H1 (cell line): ENCODE results near the gene MYOM1. TPM values are rescaled to one million over a fixed set of nuclear protein-coding genes. Genes with fewer than 3 reads are reported as not detected.

ENCODE experiments used
- CTCF ChIA-PET: fragments of 300-600 bp; sonication (Branson Sonifier 250); formaldehyde crosslinking; loops from one replicate; lab custom pipeline; 2021; ENCODE audit not compliant: partially characterized antibody; lab: Charles Lee
- POLR2A ChIA-PET: fragments of 300-600 bp; sonication (Branson Sonifier 250); formaldehyde crosslinking; loops from one replicate; lab custom pipeline; 2021; ENCODE audit warnings: inconsistent platforms; ENCODE audit not compliant: partially characterized antibody; lab: Charles Lee
- DNase-seq, 2 experiments: peaks; one replicate each; pipeline versions ENCODE4 v3.0.0 to v3.0.0-alpha.2; 2010 to 2022; ENCODE audit warnings: low spot score in 2 of 2, low read depth in 1 of 2, mixed read lengths in 1 of 2
- FAIRE-seq: peaks from 2 replicates; lab custom pipeline; 2011; peaks lifted over from hg19 to GRCh38; lab: Jason Lieb, UNC
- H2AFZ ChIP-seq: 2 replicates; pipeline ENCODE4 v1.8.1; 2012; ENCODE audit warnings: low read length, inconsistent platforms
- H2AK5ac ChIP-seq: 2 replicates; pipeline ENCODE4 v1.6.1; 2013; ENCODE audit warnings: low read depth, low read length
- H2BK120ac ChIP-seq: replicated peaks from 2 replicates; pipeline ENCODE3; 2013; ENCODE audit warnings: low read depth, low read length, inconsistent platforms
- H2BK12ac ChIP-seq: 2 replicates; pipeline ENCODE4 v1.6.1; 2013; ENCODE audit warnings: low read depth, low read length
- H2BK15ac ChIP-seq: 2 replicates; pipeline ENCODE4 v1.6.1; 2013; ENCODE audit warnings: low read length
- H2BK20ac ChIP-seq: 2 replicates; pipeline ENCODE4 v1.6.1; 2013; ENCODE audit warnings: low read length
- H2BK5ac ChIP-seq: 2 replicates; pipeline ENCODE4 v1.6.1; 2013; ENCODE audit warnings: low read depth, low read length
- H3K14ac ChIP-seq: 2 replicates; pipeline ENCODE4 v1.6.1; 2013; ENCODE audit warnings: inconsistent platforms; ENCODE audit not compliant: insufficient read length
- H3K18ac ChIP-seq: 2 replicates; pipeline ENCODE4 v1.6.1; 2013; ENCODE audit warnings: low read length; ENCODE audit errors: extremely low read depth
- H3K23ac ChIP-seq: 2 replicates; pipeline ENCODE4 v1.6.1; 2013; ENCODE audit warnings: inconsistent platforms; ENCODE audit not compliant: insufficient read length
- H3K23me2 ChIP-seq: 2 replicates; pipeline ENCODE4 v1.6.1; 2013; ENCODE audit warnings: low read depth, low read length
- H3K27ac ChIP-seq: 2 replicates; pipeline ENCODE4 v1.6.1; 2011; ENCODE audit warnings: low read depth, low read length, inconsistent platforms
- H3K27me3 ChIP-seq, 4 experiments: replicated peaks in 1 of 4; 1 replicate in 1 of 4; 2 replicates in 3 of 4; pipeline versions ENCODE4 v1.6.1 to v1.8.1; 2011 to 2013; ENCODE audit warnings: low read length in 3 of 4, mild to moderate bottlenecking in 3 of 4, inconsistent platforms in 2 of 4, mixed read lengths in 2 of 4, moderate library complexity in 1 of 4; ENCODE audit not compliant: control insufficient read depth in 3 of 4, insufficient read depth in 3 of 4; ENCODE audit errors: extremely low read depth in 1 of 4
- H3K36me3 ChIP-seq, 4 experiments: 2 replicates each; pipeline versions ENCODE4 v1.6.1 to v1.8.1; 2011 to 2013; ENCODE audit warnings: mild to moderate bottlenecking in 4 of 4, low read length in 3 of 4, moderate library complexity in 2 of 4, control low read depth in 1 of 4, inconsistent platforms in 1 of 4; ENCODE audit not compliant: insufficient read depth in 4 of 4, control insufficient read depth in 2 of 4
- H3K4ac ChIP-seq: replicated peaks from 2 replicates; pipeline ENCODE3; 2013; ENCODE audit warnings: low read length, low read depth, mixed read lengths, inconsistent platforms; ENCODE audit not compliant: insufficient read length
- H3K4me1 ChIP-seq, 4 experiments: replicated peaks in 1 of 4; 1 replicate in 1 of 4; 2 replicates in 3 of 4; pipeline versions ENCODE4 v1.6.1 to v1.8.1; 2011 to 2013; ENCODE audit warnings: low read length in 3 of 4, inconsistent platforms in 2 of 4, mixed read lengths in 1 of 4; ENCODE audit not compliant: insufficient read depth in 4 of 4, control insufficient read depth in 3 of 4
- H3K4me2 ChIP-seq, 2 experiments: 2 replicates each; pipeline versions ENCODE4 v1.6.1 to v1.8.1; 2011 to 2013; ENCODE audit warnings: low read depth in 2 of 2, low read length in 2 of 2, control low read depth in 1 of 2, inconsistent platforms in 1 of 2, mild to moderate bottlenecking in 1 of 2; ENCODE audit not compliant: insufficient read depth in 1 of 2
- H3K4me3 ChIP-seq, 4 experiments: fragments of 200-600, 300-600 bp in 1 of 4; sonication (generic), shearing (Covaris generic), sonication (Bioruptor Twin) in 1 of 4; 2 replicates each; pipeline versions ENCODE4 v1.5.1 to v1.8.1; 2011 to 2016; ENCODE audit warnings: low read length in 4 of 4, low read depth in 3 of 4, control low read depth in 2 of 4, inconsistent platforms in 2 of 4, mild to moderate bottlenecking in 2 of 4, mixed read lengths in 1 of 4, moderate library complexity in 1 of 4; ENCODE audit not compliant: insufficient read depth in 2 of 4; ENCODE audit errors: extremely low read depth in 1 of 4
- H3K56ac ChIP-seq: replicated peaks from 2 replicates; pipeline ENCODE3; 2013; ENCODE audit warnings: low read depth, mild to moderate bottlenecking, mixed read lengths, low read length, inconsistent platforms; ENCODE audit not compliant: insufficient read length
- H3K79me1 ChIP-seq: 2 replicates; pipeline ENCODE4 v1.6.1; 2013; ENCODE audit warnings: low read depth, low read length, control low read depth
- H3K79me2 ChIP-seq, 2 experiments: 2 replicates each; pipeline versions ENCODE4 v1.6.1 to v1.8.1; 2012 to 2013; ENCODE audit warnings: low read length in 2 of 2, mild to moderate bottlenecking in 2 of 2, inconsistent platforms in 1 of 2; ENCODE audit not compliant: insufficient read depth in 2 of 2, control insufficient read depth in 1 of 2
- H3K9ac ChIP-seq, 4 experiments: replicated peaks in 1 of 4; 1 replicate in 1 of 4; 2 replicates in 3 of 4; pipeline versions ENCODE4 v1.6.1 to v1.8.1; 2011 to 2013; ENCODE audit warnings: low read depth in 3 of 4, low read length in 3 of 4, control low read depth in 2 of 4, mild to moderate bottlenecking in 2 of 4, moderate library complexity in 2 of 4, inconsistent platforms in 1 of 4; ENCODE audit errors: extremely low read depth in 1 of 4
- H3K9me3 ChIP-seq, 2 experiments: 2 replicates each; pipeline versions ENCODE4 v1.6.1 to v1.8.1; 2012 to 2013; ENCODE audit warnings: mild to moderate bottlenecking in 2 of 2, moderate library complexity in 2 of 2, control low read depth in 1 of 2, inconsistent platforms in 1 of 2, low read depth in 1 of 2, low read length in 1 of 2, mixed read lengths in 1 of 2; ENCODE audit not compliant: insufficient read depth in 2 of 2
- H4K20me1 ChIP-seq, 2 experiments: replicated peaks in 1 of 2; 2 replicates each; pipeline versions ENCODE3 to v1.8.1; 2011 to 2013; ENCODE audit warnings: inconsistent platforms in 2 of 2, low read length in 2 of 2, mild to moderate bottlenecking in 1 of 2; ENCODE audit not compliant: insufficient read depth in 2 of 2, control insufficient read depth in 1 of 2
- H4K5ac ChIP-seq: 2 replicates; pipeline ENCODE4 v1.6.1; 2013; ENCODE audit warnings: low read length, low read depth, mixed read lengths, inconsistent platforms; ENCODE audit not compliant: insufficient read length
- H4K8ac ChIP-seq: 2 replicates; pipeline ENCODE4 v1.8.0; 2013; ENCODE audit warnings: mild to moderate bottlenecking, moderate library complexity, low read length, inconsistent platforms; ENCODE audit not compliant: insufficient read depth; ENCODE audit errors: extremely low read depth
- H4K91ac ChIP-seq: replicated peaks from 2 replicates; pipeline ENCODE3; 2013; ENCODE audit warnings: low read length, mixed read lengths, inconsistent platforms; ENCODE audit not compliant: insufficient read length
- ATF2 ChIP-seq: IDR thresholded peaks from 2 replicates; pipeline ENCODE4 v1.6.1; 2012; ENCODE audit warnings: low read length, inconsistent platforms
- BACH1 ChIP-seq: IDR thresholded peaks from 2 replicates; pipeline ENCODE4 v1.6.1; 2012; ENCODE audit warnings: low read length, improper control_type of control experiment
- CTBP2 ChIP-seq: IDR thresholded peaks from 2 replicates; pipeline ENCODE4 v1.7.0; 2011; ENCODE audit warnings: borderline replicate concordance, mild to moderate bottlenecking, moderate library complexity, mixed read lengths, low read length; ENCODE audit not compliant: insufficient read depth, insufficient read length
- E2F6 ChIP-seq: IDR thresholded peaks from 2 replicates; pipeline ENCODE4 v1.6.1; 2012; ENCODE audit warnings: inconsistent platforms
- GTF2F1 ChIP-seq: IDR thresholded peaks from 2 replicates; pipeline ENCODE4 v1.6.1; 2012; ENCODE audit warnings: low read depth, low read length, improper control_type of control experiment, borderline replicate concordance
- POU5F1 ChIP-seq: IDR thresholded peaks from 2 replicates; pipeline ENCODE4 v1.6.1; 2011; ENCODE audit warnings: low read depth, mild to moderate bottlenecking, low read length, moderate library complexity
- RAD21 ChIP-seq, 2 experiments: IDR thresholded peaks in 1 of 2; conservative IDR thresholded peaks in 1 of 2; 2 replicates each; pipeline ENCODE4 v1.6.1; 2011; ENCODE audit warnings: low read depth in 2 of 2, low read length in 2 of 2, improper control_type of control experiment in 1 of 2, inconsistent platforms in 1 of 2, mild to moderate bottlenecking in 1 of 2, moderate library complexity in 1 of 2
- SAP30 ChIP-seq: fragments of 300-600 bp; sonication (generic); IDR thresholded peaks from 2 replicates; pipeline ENCODE4 v1.7.1; 2012; ENCODE audit warnings: low read length, moderate library complexity, mild to moderate bottlenecking, inconsistent platforms; ENCODE audit not compliant: insufficient read depth, insufficient replicate concordance
- SIRT6 ChIP-seq: IDR thresholded peaks from one replicate; pipeline ENCODE4 v1.7.1; 2012; ENCODE audit warnings: low read length, inconsistent platforms
- TAF1 ChIP-seq: IDR thresholded peaks from 2 replicates; pipeline ENCODE4 v1.6.1; 2011; ENCODE audit warnings: mild to moderate bottlenecking, low read depth, low read length
- YY1 ChIP-seq: IDR thresholded peaks from 2 replicates; pipeline ENCODE4 v1.6.1; 2011; ENCODE audit warnings: low read depth, mild to moderate bottlenecking, low read length
- WGBS, 2 experiments: shearing (Covaris generic) in 1 of 2; methylation state at CpG; one replicate each; pipeline versions ENCODE4 v1.1.6 to v1.1.7; 2013 to 2015; ENCODE audit warnings: low lambda C conversion rate in 2 of 2, mixed read lengths in 2 of 2, inconsistent platforms in 1 of 2, low coverage in 1 of 2, missing lambda C conversion rate in 1 of 2; ENCODE audit not compliant: insufficient replicate concordance in 2 of 2, insufficient coverage in 1 of 2, insufficient read length in 1 of 2; ENCODE audit errors: extremely low coverage in 1 of 2, missing lambda C conversion rate in 1 of 2; 5-methylcytosine and 5-hydroxymethylcytosine counted together
- polyA plus RNA-seq, 7 experiments: library from polyadenylated mRNA; depleted of rRNA in 3 of 7; stranded (reverse) in 5 of 7; unstranded in 2 of 7; fragments of >200 nt in 5 of 7; fragments of 200-250 nt in 2 of 7; gene quantifications; 1 replicate in 5 of 7; 2 replicates in 1 of 7; 4 replicates in 1 of 7; pipeline versions ENCODE4 v1.2.1 to v1.2.3, GENCODE V29; 2011 to 2013; ENCODE audit warnings: missing spikeins in 2 of 7, mixed read lengths in 2 of 7
- total RNA-seq: library from RNA; stranded (reverse); fragmentation: NEBNext Ultra II Directional; extraction: Animal tissue kit (Norgen Biotek cat#: 25700); gene quantifications from 2 replicates; pipeline ENCODE4 v1.2.1, GENCODE V29; 2021

The MYOM1 gene
- total and polyA plus RNA-seq, 2 of the 8 experiments (the other 6 are each of a cell fraction or from before 2014, with no cell fraction given), result 0.06 to 0.32 TPM

- POLR2A ChIA-PET, result no interaction called here
- H2AFZ ChIP-seq, result no peak overlapping the region
- H2BK12ac ChIP-seq, result no peak overlapping the region
- CTCF ChIA-PET, result interaction anchor here (0.6 to 0.7 kb wide), 2 partner anchors 12 to 1634 kb away, joined by 4 read pairs; no protein-coding TSS in a partner anchor
- no peak overlapping the region for H3K4ac ChIP-seq
- no peak overlapping the region for H3K18ac ChIP-seq
- no peak overlapping the region for H3K23ac ChIP-seq
- H3K4me3 ChIP-seq, result no peak overlapping the region
- no peak overlapping the region for H3K9ac ChIP-seq
- H3K4me2 ChIP-seq, result no peak overlapping the region
- peaks cover 9 to 11% of the 10 kb centered on the region in 2 experiments for H3K9me3 ChIP-seq
- no peak overlapping the region; the same call in 1 of the 2 replicates for H3K27ac ChIP-seq
- H3K27me3 ChIP-seq, result no peaks in the 10 kb centered on the region
- DNase-seq (no peak), FAIRE-seq (no peak)
- H2BK5ac ChIP-seq, result no peak overlapping the region
- no peak overlapping the region for H3K14ac ChIP-seq
- H3K79me1 ChIP-seq, result no peaks in the 10 kb centered on the region
- H3K23me2 ChIP-seq, result no peaks in the 10 kb centered on the region
- 88% methylated on average over 4 of the region's 4 CpGs; no CpG with 5 or more reads in 1 of the 2 experiments for WGBS, 2 experiments
- no peak overlapping the region for H2BK15ac ChIP-seq
- no peak overlapping the region for H4K91ac ChIP-seq
- no peak overlapping the region for H2AK5ac ChIP-seq
- H3K79me2 ChIP-seq, result no peaks in the 10 kb centered on the region
- no peaks in the 10 kb centered on the region for H3K4me1 ChIP-seq
- H3K56ac ChIP-seq, result no peak overlapping the region
- no peak overlapping the region for H2BK120ac ChIP-seq
- no peaks in the 10 kb centered on the region for H4K20me1 ChIP-seq
- no peak overlapping the region for H4K8ac ChIP-seq
- H2BK20ac ChIP-seq, result no peak overlapping the region
- H4K5ac ChIP-seq, result no peak overlapping the region
- H3K36me3 ChIP-seq, result no peaks in the 10 kb centered on the region
- TF ChIP-seq GTF2F1 (no peak), SAP30 (no peak), TAF1 (no peak), E2F6 (no peak), RAD21 (IDR thresholded peaks at IDR 0.05 in 1 of 2, conservative IDR thresholded peaks at IDR 0.05 in 1 of 2; ENCODE audit: low read depth in 2 of 2, low read length in 2 of 2) (no peak), CTBP2 (no peak), BACH1 (no peak), ATF2 (no peak), SIRT6 (no peak), POU5F1 (no peak), YY1 (no peak)
These were observed 16.7 kb upstream of the MYOM1 start for GRCh38 chr18:3236470-3236869.
